Caco-2 (cell line): ENCODE measurements around the gene YTHDC2. TPM values are rescaled to one million over a fixed set of nuclear protein-coding genes. Genes with fewer than 3 reads are reported as not detected.
A peak's percentile ranks its signal among the peaks of the same experiment; 100 is the strongest.

Experiments
- BruUV-seq: library from RNA; stranded (reverse); fragments of 400-500 nt; replicated peaks from 2 replicates; lab custom pipeline; 2021; lab: Mats Ljungman, UMichigan
- CTCF ChIA-PET: fragments of 300-600 bp; sonication (Branson Sonifier 250); formaldehyde crosslinking; loops from one replicate; lab custom pipeline; 2022; ENCODE audit warnings: antibody characterized with exemption; lab: Charles Lee
- POLR2A ChIA-PET: fragments of 300-600 bp; sonication (Branson Sonifier 250); formaldehyde crosslinking; loops from one replicate; lab custom pipeline; 2022; ENCODE audit warnings: antibody characterized with exemption; lab: Charles Lee
- DNase-seq, 2 experiments: peaks; one replicate each; pipeline versions ENCODE4 v3.0.0 to v3.0.0-alpha.2; 2020 to 2022
- H3K27me3 ChIP-seq: replicated peaks from 2 replicates; pipeline ENCODE4 v1.6.0; 2011; ENCODE audit warnings: low read length; ENCODE audit not compliant: control insufficient read depth, insufficient read depth
- H3K36me3 ChIP-seq: 2 replicates; pipeline ENCODE4 v1.5.1; 2011; ENCODE audit warnings: low read length; ENCODE audit not compliant: control insufficient read depth, insufficient read depth
- H3K4me1 ChIP-seq: fragments of 250-450 bp; sonication (Bioruptor Pico); 2 replicates; pipeline ENCODE4 v1.5.1; 2020; ENCODE audit warnings: mild to moderate bottlenecking
- H3K4me3 ChIP-seq: 2 replicates; pipeline ENCODE4 v1.5.1; 2011; ENCODE audit warnings: low read depth, mild to moderate bottlenecking, control low read depth, low read length
- H3K9me3 ChIP-seq: fragments of 250-450 bp; sonication (Bioruptor Pico); 2 replicates; pipeline ENCODE4 v1.5.1; 2020; ENCODE audit warnings: mild to moderate bottlenecking, moderate library complexity
- H3K27ac Mint-ChIP-seq: one replicate; pipeline ENCODE4 v1.8.0; 2022; ENCODE audit warnings: mixed read lengths; ENCODE audit not compliant: unreplicated experiment
- H3K27me3 Mint-ChIP-seq: one replicate; pipeline ENCODE4 v1.8.0; 2022; ENCODE audit warnings: mixed read lengths; ENCODE audit not compliant: insufficient read depth, unreplicated experiment
- H3K36me3 Mint-ChIP-seq: one replicate; pipeline ENCODE4 v1.8.0; 2022; ENCODE audit warnings: mild to moderate bottlenecking, mixed read lengths; ENCODE audit not compliant: insufficient read depth, unreplicated experiment
- H3K4me1 Mint-ChIP-seq: one replicate; pipeline ENCODE4 v1.8.0; 2022; ENCODE audit warnings: low read depth, mixed read lengths; ENCODE audit not compliant: unreplicated experiment
- H3K4me3 Mint-ChIP-seq: one replicate; pipeline ENCODE4 v1.8.0; 2022; ENCODE audit warnings: mild to moderate bottlenecking, moderate library complexity, mixed read lengths; ENCODE audit not compliant: unreplicated experiment
- H3K9me3 Mint-ChIP-seq: one replicate; pipeline ENCODE4 v1.8.0; 2022; ENCODE audit warnings: mixed read lengths; ENCODE audit not compliant: unreplicated experiment
- CTCF ChIP-seq, 2 experiments: fragments of 200-600 bp in 1 of 2; IDR thresholded peaks; 1 replicate in 1 of 2; 2 replicates in 1 of 2; pipeline versions ENCODE4 v1.5.1 to v1.8.0; 2011 to 2022; ENCODE audit warnings: antibody characterized with exemption in 1 of 2, control low read depth in 1 of 2, inconsistent platforms in 1 of 2, low read depth in 1 of 2, low read length in 1 of 2, mild to moderate bottlenecking in 1 of 2, moderate library complexity in 1 of 2; ENCODE audit not compliant: insufficient read depth in 1 of 2, severe bottlenecking in 1 of 2, unreplicated experiment in 1 of 2
- intact Hi-C: fragments of 100-400 bp; cut with micrococcal nuclease; formaldehyde crosslinking; loops from one replicate; pipeline ENCODE4 v1.10.0; 2022; ENCODE audit not compliant: unreplicated experiment
- total RNA-seq: library from RNA; stranded (reverse); gene quantifications from 2 replicates; pipeline ENCODE4 v1.2.3, GENCODE V29; 2022

Gene YTHDC2
- total RNA-seq, 1 experiment from 2014 or later = 16.9 TPM

- H3K36me3 Mint-ChIP-seq = no peaks in the 10 kb centered on the region
- no peaks in the 10 kb centered on the region for H3K9me3 Mint-ChIP-seq
- Histone ChIP-seq H3K36me3 (no peaks in the 10 kb centered on the region), H3K27me3 (no peaks in the 10 kb centered on the region), H3K4me3 (no peak overlapping the region), H3K4me1 (no peaks in the 10 kb centered on the region), H3K9me3 (no peaks in the 10 kb centered on the region)
- intact Hi-C loops = loop anchor here (1.0 to 10.0 kb wide), 6 partner anchors 94 to 1055 kb away; partner anchors contain the start of gene YTHDC2
- no TSS peak for BruUV-seq
- DNase-seq = peak; percentile 44 to 64
- no peak overlapping the region for H3K4me3 Mint-ChIP-seq
- peak; percentile 70 to 71 for TF ChIP-seq CTCF (IDR thresholded peaks at IDR 0.05; ENCODE audit: insufficient read depth in 1 of 2, low read depth in 1 of 2, low read length in 1 of 2, severe bottlenecking in 1 of 2, unreplicated experiment in 1 of 2)
- peaks cover 1% of the 10 kb centered on the region for H3K4me1 Mint-ChIP-seq
- peaks cover under 1% of the 10 kb centered on the region for H3K27me3 Mint-ChIP-seq
- H3K27ac Mint-ChIP-seq = no peak overlapping the region
- ChIA-PET POLR2A (no interaction called here), CTCF (interaction anchor here (0.5 kb wide), 1 partner anchor 91 kb away, joined by 3 read pairs; no protein-coding TSS in a partner anchor)
These were observed 93.0 kb downstream of the YTHDC2 start for GRCh38 chr5:113606298-113607134.

DNA sequence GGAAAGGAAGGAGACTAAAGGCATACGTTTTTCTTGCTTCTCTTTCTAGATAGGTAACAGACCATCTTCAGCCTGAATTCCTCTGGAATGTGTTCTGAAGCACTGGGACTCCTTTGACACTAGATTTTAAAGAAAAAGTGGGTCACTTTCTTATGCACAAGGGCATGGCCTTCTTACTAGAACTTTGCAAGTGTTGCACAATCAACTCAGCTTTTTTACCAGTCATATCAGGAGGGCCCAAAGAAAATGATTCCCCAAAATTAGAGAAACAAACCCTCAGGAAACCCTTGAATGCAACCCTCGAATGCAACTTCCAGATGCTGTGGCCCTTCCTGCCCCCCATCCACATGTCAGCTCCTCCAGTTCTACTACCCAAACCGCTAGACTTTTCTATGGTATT is 93.9 kb downstream of the YTHDC2 start:
- H3K27me3 Mint-ChIP-seq = no peaks in the 10 kb centered on the region
- TF ChIP-seq CTCF (IDR thresholded peaks at IDR 0.05; ENCODE audit: insufficient read depth in 1 of 2, low read depth in 1 of 2, low read length in 1 of 2, severe bottlenecking in 1 of 2, unreplicated experiment in 1 of 2) = no peak
- POLR2A ChIA-PET = no interaction called here
- Histone ChIP-seq H3K4me3 (no peak overlapping the region), H3K36me3 (no peaks in the 10 kb centered on the region), H3K9me3 (no peaks in the 10 kb centered on the region), H3K4me1 (no peaks in the 10 kb centered on the region), H3K27me3 (no peaks in the 10 kb centered on the region)
- H3K4me3 Mint-ChIP-seq = no peak overlapping the region
- no peaks in the 10 kb centered on the region for H3K36me3 Mint-ChIP-seq
- H3K27ac Mint-ChIP-seq = no peak overlapping the region
- BruUV-seq = no TSS peak
- CTCF ChIA-PET = no interaction called here
- intact Hi-C loops = loop anchor here (5.0 to 10.0 kb wide), 2 partner anchors 95 to 563 kb away; partner anchors contain the start of gene YTHDC2
- no peaks in the 10 kb centered on the region for H3K4me1 Mint-ChIP-seq
- no peak for DNase-seq
- no peaks in the 10 kb centered on the region for H3K9me3 Mint-ChIP-seq

- ChIA-PET CTCF (interaction anchor here (0.7 kb wide), 2 partner anchors 116 to 235 kb away, joined by 4 to 5 read pairs; no protein-coding TSS in a partner anchor), POLR2A (no interaction called here)
- Histone ChIP-seq H3K9me3 (no peaks in the 10 kb centered on the region), H3K4me3 (no peak overlapping the region), H3K36me3 (no peaks in the 10 kb centered on the region), H3K27me3 (no peaks in the 10 kb centered on the region), H3K4me1 (no peaks in the 10 kb centered on the region)
- no peak overlapping the region for H3K27ac Mint-ChIP-seq
- no peak for TF ChIP-seq CTCF (IDR thresholded peaks at IDR 0.05; ENCODE audit: insufficient read depth in 1 of 2, low read depth in 1 of 2, low read length in 1 of 2, severe bottlenecking in 1 of 2, unreplicated experiment in 1 of 2)
- DNase-seq = no peak
- intact Hi-C loops = loop anchor here (5.0 to 10.0 kb wide), 2 partner anchors 96 to 563 kb away; partner anchors contain the start of gene YTHDC2
- no peaks in the 10 kb centered on the region for H3K4me1 Mint-ChIP-seq
- no peaks in the 10 kb centered on the region for H3K36me3 Mint-ChIP-seq
- no peaks in the 10 kb centered on the region for H3K9me3 Mint-ChIP-seq
- no peaks in the 10 kb centered on the region for H3K27me3 Mint-ChIP-seq
- no peak overlapping the region for H3K4me3 Mint-ChIP-seq
- BruUV-seq = no TSS peak
These were observed 94.7 kb downstream of the YTHDC2 start for GRCh38 chr5:113608113-113608596.
